ENCODE measurements around the gene ARGLU1. TPM values are rescaled to one million over a fixed set of nuclear protein-coding genes. Genes with fewer than 3 reads are reported as not detected.

The ARGLU1 gene
- total RNA-seq, 4 donors from 2014 or later: 10.0 to 41.1 (median 12.9) TPM

GRCh38 chr13:106596275-106596937, 28.5 kb upstream of the ARGLU1 start:
- Histone ChIP-seq H3K4me1 (peaks cover 0 to 4% of the 10 kb centered on the region in 2 donors), H3K9me3 (no peaks in the 10 kb centered on the region), H3K27ac (no peak overlapping the region), H3K4me3 (no peak overlapping the region), H3K27me3 (no peaks in the 10 kb centered on the region), H3K36me3 (no peaks in the 10 kb centered on the region)
- no peak for ATAC-seq
- no peak for DNase-seq
- TF ChIP-seq CTCF (IDR thresholded peaks at IDR 0.05 in 4 of 5, conservative IDR thresholded peaks at IDR 0.05 in 1 of 5): no peak
- no peak for TF ChIP-seq POLR2A (IDR thresholded peaks at IDR 0.05)
- intact Hi-C loops (cut with DNase I; ENCODE audit: low total_unique reads) (no loop called here), in situ Hi-C loops (cut with MboI; ENCODE audit: low sequenced_read_pairs in 4 of 4) (no loop called here)

- in situ Hi-C loops (cut with MboI; ENCODE audit: low sequenced_read_pairs in 4 of 4) (no loop called here), intact Hi-C loops (cut with DNase I; ENCODE audit: low total_unique reads) (no loop called here)
- H3K9me3 ChIP-seq: no peaks in the 10 kb centered on the region
- H3K36me3 ChIP-seq: no peaks in the 10 kb centered on the region
- DNase-seq (peak in 1 of 2 donors; percentile 26), ATAC-seq (no peak)
- H3K27ac ChIP-seq: no peak overlapping the region
- no peaks in the 10 kb centered on the region for H3K27me3 ChIP-seq
- no peak overlapping the region for H3K4me3 ChIP-seq
- peaks cover 0 to 4% of the 10 kb centered on the region in 2 donors for H3K4me1 ChIP-seq
- TF ChIP-seq POLR2A (IDR thresholded peaks at IDR 0.05) (no peak), CTCF (IDR thresholded peaks at IDR 0.05 in 4 of 5, conservative IDR thresholded peaks at IDR 0.05 in 1 of 5) (no peak)
These were observed 27.7 kb upstream of the ARGLU1 start for GRCh38 chr13:106595625-106596024.

- ATAC-seq: no peak
- H3K36me3 ChIP-seq: no peaks in the 10 kb centered on the region
These were observed 27.0 kb upstream of the ARGLU1 start for GRCh38 chr13:106594980-106595379.

GRCh38 chr13:106593132-106593531, 25.2 kb upstream of the ARGLU1 start:
- intact Hi-C loops (cut with DNase I; ENCODE audit: low total_unique reads): no loop called here
- in situ Hi-C loops (cut with MboI; ENCODE audit: low sequenced_read_pairs in 4 of 4): no loop called here
- DNase-seq: no peak

More at GRCh38 chr13:106594980-106595379, 27.0 kb upstream of the ARGLU1 start:
- Histone ChIP-seq H3K9me3 (no peaks in the 10 kb centered on the region), H3K4me3 (no peak overlapping the region), H3K27me3 (no peaks in the 10 kb centered on the region), H3K27ac (no peak overlapping the region), H3K4me1 (no peaks in the 10 kb centered on the region)
- TF ChIP-seq CTCF (IDR thresholded peaks at IDR 0.05 in 4 of 5, conservative IDR thresholded peaks at IDR 0.05 in 1 of 5): no peak
- TF ChIP-seq POLR2A (IDR thresholded peaks at IDR 0.05): no peak
- DNase-seq: no peak
- intact Hi-C loops (cut with DNase I; ENCODE audit: low total_unique reads) (no loop called here), in situ Hi-C loops (cut with MboI; ENCODE audit: low sequenced_read_pairs in 4 of 4) (no loop called here)

More at GRCh38 chr13:106593132-106593531, 25.2 kb upstream of the ARGLU1 start:
- Histone ChIP-seq H3K9me3 (no peaks in the 10 kb centered on the region), H3K27me3 (no peaks in the 10 kb centered on the region), H3K4me1 (peaks cover 0 to 6% of the 10 kb centered on the region in 2 donors), H3K27ac (no peak overlapping the region), H3K36me3 (no peaks in the 10 kb centered on the region), H3K4me3 (no peak overlapping the region)
- no peak for ATAC-seq
- TF ChIP-seq POLR2A (IDR thresholded peaks at IDR 0.05) (no peak), CTCF (IDR thresholded peaks at IDR 0.05 in 4 of 5, conservative IDR thresholded peaks at IDR 0.05 in 1 of 5) (no peak)

Data from gastrocnemius medialis (tissue), 4 donors.